Forelimb muscle (tissue), 1 donor: Measurements from ENCODE around the gene PHLDB1. TPM values are rescaled to one million over a fixed set of nuclear protein-coding genes. Genes with fewer than 3 reads are reported as not detected.

Experiments used
- DNase-seq: peaks from one replicate; pipeline ENCODE4 v3.0.0-alpha.2; 2013; ENCODE audit warnings: low read depth
- polyA plus RNA-seq: library from polyadenylated mRNA; unstranded; fragments of 120-200 nt; gene quantifications from one replicate; pipeline ENCODE4 v1.2.1, GENCODE V29; 2013; ENCODE audit not compliant: insufficient read length

The PHLDB1 gene
- polyA plus RNA-seq, 1 donor: 90.6 TPM

- DNase-seq: no peak
These were observed 31.3 kb downstream of the PHLDB1 start for GRCh38 chr11:118638726-118639125.

GRCh38 chr11:118639899-118640298 lies 32.5 kb downstream of the PHLDB1 start:
- DNase-seq: no peak

GRCh38 chr11:118640332-118641154 lies 33.1 kb downstream of the PHLDB1 start:
- no peak for DNase-seq

GRCh38 chr11:118641397-118642019 lies 34.1 kb downstream of the PHLDB1 start:
- no peak for DNase-seq

- DNase-seq: no peak
These were observed 36.0 kb downstream of the PHLDB1 start for GRCh38 chr11:118643142-118643994.

GRCh38 chr11:118643995-118644345 lies 36.6 kb downstream of the PHLDB1 start:
- DNase-seq: no peak

- no peak for DNase-seq
These were observed 37.1 kb downstream of the PHLDB1 start for GRCh38 chr11:118644496-118644895.

- no peak for DNase-seq
These were observed 37.8 kb downstream of the PHLDB1 start for GRCh38 chr11:118645066-118645715.

- DNase-seq: no peak
These were observed 39.0 kb downstream of the PHLDB1 start for GRCh38 chr11:118646393-118646792.

GRCh38 chr11:118648291-118648690 lies 40.9 kb downstream of the PHLDB1 start:
- no peak for DNase-seq

- DNase-seq: no peak
These were observed 42.5 kb downstream of the PHLDB1 start for GRCh38 chr11:118649941-118650340.

GRCh38 chr11:118650366-118650765 lies 43.0 kb downstream of the PHLDB1 start:
- DNase-seq: no peak

- no peak for DNase-seq
These were observed 44.4 kb downstream of the PHLDB1 start for GRCh38 chr11:118651820-118652219.

- no peak for DNase-seq
These were observed 45.3 kb downstream of the PHLDB1 start for GRCh38 chr11:118652681-118653181.

GRCh38 chr11:118653684-118654390 lies 46.4 kb downstream of the PHLDB1 start:
- no peak for DNase-seq

GRCh38 chr11:118655486-118656190 lies 48.2 kb downstream of the PHLDB1 start:
- DNase-seq: no peak

GRCh38 chr11:118656563-118657165 lies 49.2 kb downstream of the PHLDB1 start:
- no peak for DNase-seq

GRCh38 chr11:118657238-118657637 lies 49.8 kb downstream of the PHLDB1 start:
- DNase-seq: no peak

- DNase-seq: no peak
These were observed 50.5 kb downstream of the PHLDB1 start for GRCh38 chr11:118657709-118658428.
